OCI-LY1 (cell line): ENCODE data around the gene LPIN3.

Experiments used
- CTCF ChIP-seq: fragments of 200-600 bp; sonication (generic), shearing (Covaris generic); IDR thresholded peaks from 2 replicates; pipeline ENCODE4 v1.5.1; 2017; ENCODE audit warnings: mild to moderate bottlenecking, antibody characterized with exemption, low read length, moderate library complexity, mixed read lengths
- EZH2 ChIP-seq: fragments of 200-600 bp; sonication (generic), shearing (Covaris generic); IDR thresholded peaks from 2 replicates; pipeline ENCODE4 v1.8.0; 2017; ENCODE audit warnings: borderline replicate concordance, mixed run types, mild to moderate bottlenecking, antibody characterized with exemption, low read length, moderate library complexity, mixed read lengths

DNA sequence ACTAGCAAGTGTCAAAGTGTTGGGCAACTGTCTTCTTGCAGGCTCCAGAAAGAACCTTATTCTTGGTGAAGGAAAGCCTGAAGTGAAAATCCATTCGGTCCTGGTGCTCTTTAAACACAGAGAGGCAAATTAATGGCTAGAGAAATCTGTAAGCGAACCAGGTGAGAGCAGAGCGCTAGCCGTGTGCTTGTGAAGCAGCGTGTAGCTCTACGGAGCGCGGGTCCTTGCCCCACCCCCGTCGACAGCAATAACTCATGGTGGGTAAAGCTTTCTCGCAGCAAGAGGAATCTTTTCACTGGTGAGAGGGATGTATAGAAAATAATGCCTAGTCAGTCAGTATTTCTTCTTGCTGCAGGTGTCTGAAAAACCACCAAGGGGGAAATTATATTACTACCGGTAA is 63.0 kb downstream of the LPIN3 start:
- no peak for TF ChIP-seq CTCF
- TF ChIP-seq EZH2: no peak
